VCaP (cell line): ENCODE results near the gene MFF.

ENCODE experiments used
- H3K27ac ChIP-seq: fragments of 450-650 bp; 2 replicates; pipeline ENCODE4 v1.5.1; 2017
- TF ChIP-seq, protein P1 (sequence below): fragments of 450-650 bp; conservative IDR thresholded peaks from 2 replicates; pipeline ENCODE4 v1.5.1; 2017; ENCODE audit warnings: mild to moderate bottlenecking, moderate library complexity

Gene MFF

DNA sequence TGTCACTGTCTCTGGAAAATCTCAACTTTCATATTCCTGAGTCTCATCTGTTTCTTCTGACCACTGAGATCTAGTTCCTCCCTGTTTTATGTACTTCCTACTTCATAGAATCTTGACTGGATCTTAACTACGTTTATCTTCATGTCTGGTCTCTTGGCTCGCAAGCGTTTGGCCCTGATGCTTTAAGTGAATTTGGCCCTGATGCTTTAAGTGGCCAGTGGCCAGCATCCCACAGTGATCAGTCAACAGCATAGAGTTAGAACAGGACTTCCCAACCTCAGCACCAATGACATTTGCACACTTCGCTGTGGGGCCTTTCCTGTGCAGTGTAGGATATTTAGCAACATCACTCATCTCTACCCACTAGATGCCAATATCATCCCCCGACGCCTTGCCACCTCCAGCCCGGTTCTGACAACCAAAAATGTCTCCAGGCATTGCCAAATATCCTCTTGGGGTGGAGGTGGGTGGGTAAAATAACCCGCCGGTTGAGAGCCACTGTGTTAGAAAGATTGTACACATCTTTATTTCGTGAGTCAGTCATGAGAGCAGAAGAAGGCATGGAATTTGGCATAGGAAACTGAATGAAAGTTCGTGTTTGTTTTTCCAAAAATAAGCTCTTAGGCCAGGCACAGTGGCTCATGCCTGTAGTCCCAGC lies 41.8 kb downstream of the MFF start:
- TF ChIP-seq, protein P1, sequence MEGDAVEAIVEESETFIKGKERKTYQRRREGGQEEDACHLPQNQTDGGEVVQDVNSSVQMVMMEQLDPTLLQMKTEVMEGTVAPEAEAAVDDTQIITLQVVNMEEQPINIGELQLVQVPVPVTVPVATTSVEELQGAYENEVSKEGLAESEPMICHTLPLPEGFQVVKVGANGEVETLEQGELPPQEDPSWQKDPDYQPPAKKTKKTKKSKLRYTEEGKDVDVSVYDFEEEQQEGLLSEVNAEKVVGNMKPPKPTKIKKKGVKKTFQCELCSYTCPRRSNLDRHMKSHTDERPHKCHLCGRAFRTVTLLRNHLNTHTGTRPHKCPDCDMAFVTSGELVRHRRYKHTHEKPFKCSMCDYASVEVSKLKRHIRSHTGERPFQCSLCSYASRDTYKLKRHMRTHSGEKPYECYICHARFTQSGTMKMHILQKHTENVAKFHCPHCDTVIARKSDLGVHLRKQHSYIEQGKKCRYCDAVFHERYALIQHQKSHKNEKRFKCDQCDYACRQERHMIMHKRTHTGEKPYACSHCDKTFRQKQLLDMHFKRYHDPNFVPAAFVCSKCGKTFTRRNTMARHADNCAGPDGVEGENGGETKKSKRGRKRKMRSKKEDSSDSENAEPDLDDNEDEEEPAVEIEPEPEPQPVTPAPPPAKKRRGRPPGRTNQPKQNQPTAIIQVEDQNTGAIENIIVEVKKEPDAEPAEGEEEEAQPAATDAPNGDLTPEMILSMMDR = no peak
- H3K27ac ChIP-seq = no peak overlapping the region

DNA sequence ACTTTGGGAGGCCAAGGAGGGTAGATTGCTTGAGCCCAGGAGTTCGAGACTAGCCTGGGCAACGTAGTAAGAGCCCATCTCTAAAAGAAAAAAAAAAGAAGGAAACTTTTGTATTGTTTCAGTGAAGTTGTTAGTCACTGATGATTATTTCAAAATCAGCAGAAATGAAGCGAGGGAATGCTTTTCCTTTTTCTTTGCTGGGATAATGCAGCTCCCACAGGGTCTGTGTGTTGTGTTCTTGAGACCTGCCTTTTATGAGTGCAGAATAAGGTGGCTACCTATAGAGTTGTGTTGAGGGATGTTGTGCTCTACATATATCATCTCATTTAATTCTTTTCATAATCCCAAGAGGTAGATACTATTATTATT lies 42.4 kb downstream of the MFF start:
- TF ChIP-seq, protein P1 = no peak
- H3K27ac ChIP-seq = no peak overlapping the region

DNA sequence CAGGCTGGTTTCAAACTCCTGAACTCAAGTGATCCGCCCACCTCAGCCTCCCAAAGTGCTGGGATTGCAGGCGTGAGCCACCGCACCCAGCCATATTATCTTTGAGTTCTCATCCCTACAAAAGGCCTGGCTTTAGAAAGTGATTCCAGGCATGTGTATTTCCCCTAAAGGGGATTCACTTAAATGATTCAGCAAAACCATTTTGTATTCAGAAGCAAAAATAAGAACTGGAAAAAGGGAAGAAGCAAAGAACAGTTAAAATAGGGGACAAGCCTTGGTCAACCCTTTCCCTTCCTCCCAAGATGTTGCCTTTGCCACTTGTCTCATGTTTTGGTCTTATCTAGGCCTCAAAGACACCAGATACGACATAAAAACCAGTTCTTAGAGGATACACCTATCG lies 43.5 kb downstream of the MFF start:
- no peak overlapping the region for H3K27ac ChIP-seq

DNA sequence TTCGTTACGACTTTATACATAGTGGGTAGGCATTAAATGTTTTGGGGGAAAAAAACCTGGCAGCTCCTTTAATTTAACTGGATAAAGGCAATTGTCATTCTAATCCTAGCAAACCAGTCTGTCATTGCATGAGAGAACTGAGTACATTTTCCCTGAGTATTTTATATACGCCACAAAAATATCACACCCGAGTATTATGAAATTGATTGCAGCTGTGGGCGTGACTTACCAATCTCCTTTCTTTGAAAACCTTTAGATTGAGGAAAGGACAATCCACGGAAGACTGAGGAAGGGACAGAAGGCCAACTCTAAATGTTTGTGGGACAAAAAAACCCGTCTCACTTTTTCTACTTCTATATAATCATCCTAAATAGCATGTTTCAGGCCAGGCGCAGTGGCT lies 45.0 kb downstream of the MFF start:
- TF ChIP-seq, protein P1 = no peak
- H3K27ac ChIP-seq = no peak overlapping the region

More for the DNA sequence above, 43.5 kb downstream of the MFF start:
- TF ChIP-seq, protein P1 = no peak

DNA sequence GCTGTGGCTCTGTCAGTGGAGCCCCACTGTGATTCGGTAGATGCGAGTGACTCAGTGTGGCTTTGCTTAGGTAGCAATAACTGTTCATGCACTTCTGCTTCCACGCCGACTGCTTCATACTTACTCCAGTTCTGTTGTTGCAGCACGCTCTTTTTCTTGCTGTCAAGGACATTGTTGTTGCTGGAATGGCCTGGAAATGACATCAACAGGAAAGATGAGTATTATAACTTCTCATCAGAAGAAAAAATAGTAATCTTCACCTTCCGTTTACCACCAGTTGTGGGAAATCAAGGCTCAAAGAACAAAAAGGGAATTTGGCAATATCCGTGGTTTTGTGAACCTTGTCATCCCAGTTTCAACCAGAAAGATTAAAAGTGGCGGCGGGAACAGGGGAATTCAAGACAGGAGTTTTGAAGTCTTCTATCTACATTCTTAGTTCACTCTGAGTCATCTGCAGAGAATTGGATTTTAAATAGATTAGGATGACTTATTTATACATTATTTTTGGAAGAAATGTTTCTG lies 45.8 kb downstream of the MFF start:
- TF ChIP-seq, protein P1 = no peak
- no peak overlapping the region for H3K27ac ChIP-seq

DNA sequence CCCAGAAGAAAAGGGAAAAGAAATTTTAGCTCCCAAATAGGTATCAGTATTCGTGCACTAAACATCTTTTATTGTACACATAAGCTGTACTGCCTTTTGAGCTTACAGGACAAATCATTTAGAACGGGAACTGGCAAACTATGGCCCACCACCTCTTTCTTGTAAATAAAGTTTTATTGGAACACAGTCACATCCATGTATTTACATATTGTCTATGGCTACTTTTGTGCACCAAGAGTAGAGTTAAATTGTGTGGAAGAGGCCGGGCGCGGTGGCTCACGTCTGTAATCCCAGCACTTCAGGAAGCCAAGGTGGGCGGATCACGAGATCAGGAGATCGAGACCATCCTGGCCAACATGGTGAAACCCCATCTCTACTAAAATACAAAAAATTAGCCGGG lies 48.3 kb downstream of the MFF start:
- no peak overlapping the region for H3K27ac ChIP-seq
- TF ChIP-seq, protein P1 = no peak

DNA sequence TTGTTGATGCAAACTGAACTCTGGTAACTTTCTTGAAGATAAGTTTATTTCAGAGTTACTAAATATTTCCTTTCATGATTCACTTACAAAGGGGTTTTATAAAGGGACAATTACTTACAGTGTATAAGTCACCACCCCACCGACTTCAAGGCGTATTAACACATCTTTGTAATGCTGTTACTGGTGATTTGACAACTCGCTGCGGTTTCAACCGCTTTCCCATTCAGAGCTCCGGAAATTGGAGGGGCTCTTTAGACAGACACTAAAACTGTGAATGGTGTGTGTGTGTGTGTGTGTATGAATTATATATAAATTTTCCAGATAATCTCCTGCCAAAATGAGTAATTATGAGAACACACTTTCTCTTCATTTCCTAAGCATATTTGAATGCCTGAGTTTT lies 49.1 kb downstream of the MFF start:
- H3K27ac ChIP-seq = no peak overlapping the region
- TF ChIP-seq, protein P1 = no peak
